HEK293 (cell line): ENCODE measurements around the gene GSTM1.

Experiments used
- CTCF ChIA-PET: fragments of 350-600 bp; formaldehyde crosslinking; extraction: SDS; loops from one replicate; lab custom pipeline; 2021; ENCODE audit warnings: antibody characterized with exemption; lab: Yijun Ruan, JAX
- POLR2A ChIA-PET: fragments of 300-600 bp; formaldehyde crosslinking; extraction: SDS; loops from one replicate; lab custom pipeline; 2020; ENCODE audit warnings: antibody characterized with exemption, inconsistent platforms; lab: Yijun Ruan, JAX
- H3K27ac ChIP-seq: fragments of 200-500 bp; sonication (Bioruptor generic); 2 replicates; pipeline ENCODE4 v1.5.1; 2014; ENCODE audit warnings: low read depth, low read length, control low read depth, inconsistent platforms; ENCODE audit errors: extremely low read depth
- H3K36me3 ChIP-seq, 2 experiments: fragments of 200-500 bp in 1 of 2; sonication (Bioruptor generic) in 1 of 2; 1 replicate in 1 of 2; 2 replicates in 1 of 2; pipeline ENCODE4 v1.5.1; 2014 to 2017; ENCODE audit warnings: inconsistent platforms in 2 of 2, low read length in 2 of 2; ENCODE audit not compliant: control insufficient read depth in 2 of 2, insufficient read depth in 1 of 2
- H3K4me1 ChIP-seq: fragments of 200-500 bp; sonication (Bioruptor generic); 2 replicates; pipeline ENCODE4 v1.5.1; 2014; ENCODE audit warnings: mild to moderate bottlenecking, low read length, inconsistent platforms; ENCODE audit not compliant: control insufficient read depth, insufficient read depth
- H3K4me3 ChIP-seq: 2 replicates; pipeline ENCODE4 v1.5.1; 2011; ENCODE audit warnings: low read depth, mild to moderate bottlenecking, control low read depth, low read length, moderate library complexity
- H3K9me3 ChIP-seq: fragments of 200-500 bp; sonication (Bioruptor generic); 2 replicates; pipeline ENCODE4 v1.5.1; 2014; ENCODE audit warnings: low read depth, low read length, inconsistent platforms; ENCODE audit not compliant: control insufficient read depth, insufficient read depth
- BCL11A ChIP-seq: fragments of 450-650 bp; formaldehyde crosslinking; IDR thresholded peaks from 2 replicates; pipeline ENCODE4 v1.5.1; 2016; ENCODE audit warnings: low read depth, missing biosample characterization, missing genetic modification characterization
- CTCF ChIP-seq: fragments of 450-650 bp; formaldehyde crosslinking; IDR thresholded peaks from 2 replicates; pipeline ENCODE4 v1.5.1; 2016; ENCODE audit warnings: missing biosample characterization, missing genetic modification characterization
- GFI1B ChIP-seq: fragments of 450-650 bp; formaldehyde crosslinking; IDR thresholded peaks from 2 replicates; pipeline ENCODE4 v1.5.1; 2016; ENCODE audit warnings: missing biosample characterization, missing genetic modification characterization
- PATZ1 ChIP-seq: fragments of 450-650 bp; formaldehyde crosslinking; IDR thresholded peaks from 2 replicates; pipeline ENCODE4 v1.5.1; 2016; ENCODE audit warnings: missing biosample characterization, missing genetic modification characterization
- PRDM6 ChIP-seq: fragments of 450-650 bp; formaldehyde crosslinking; IDR thresholded peaks from 2 replicates; pipeline ENCODE4 v1.5.1; 2017; ENCODE audit warnings: missing biosample characterization, missing genetic modification characterization
- REST ChIP-seq: fragments of 450-650 bp; formaldehyde crosslinking; IDR thresholded peaks from 2 replicates; pipeline ENCODE4 v1.5.1; 2016; ENCODE audit warnings: missing biosample characterization, missing genetic modification characterization
- ZFP37 ChIP-seq: fragments of 450-650 bp; formaldehyde crosslinking; IDR thresholded peaks from 2 replicates; pipeline ENCODE4 v1.5.1; 2016; ENCODE audit warnings: missing biosample characterization, missing genetic modification characterization
- ZFP69B ChIP-seq: fragments of 450-650 bp; formaldehyde crosslinking; IDR thresholded peaks from 2 replicates; pipeline ENCODE4 v1.5.1; 2016; ENCODE audit warnings: missing biosample characterization, missing genetic modification characterization
- ZNF18 ChIP-seq: fragments of 450-650 bp; formaldehyde crosslinking; IDR thresholded peaks from 2 replicates; pipeline ENCODE4 v1.5.1; 2016; ENCODE audit warnings: missing biosample characterization, missing genetic modification characterization
- ZNF214 ChIP-seq: fragments of 450-650 bp; formaldehyde crosslinking; IDR thresholded peaks from 2 replicates; pipeline ENCODE4 v1.5.1; 2017; ENCODE audit warnings: missing biosample characterization, mild to moderate bottlenecking, missing genetic modification characterization, borderline replicate concordance
- ZNF239 ChIP-seq: fragments of 450-650 bp; formaldehyde crosslinking; IDR thresholded peaks from 2 replicates; pipeline ENCODE4 v1.5.1; 2016; ENCODE audit warnings: missing biosample characterization, missing genetic modification characterization
- ZNF37A ChIP-seq: fragments of 450-650 bp; IDR thresholded peaks from 2 replicates; pipeline ENCODE4 v1.5.1; 2018; ENCODE audit warnings: missing biosample characterization, missing genetic modification characterization
- ZNF548 ChIP-seq: fragments of 450-650 bp; formaldehyde crosslinking; IDR thresholded peaks from 2 replicates; pipeline ENCODE4 v1.5.1; 2016; ENCODE audit warnings: missing biosample characterization, missing genetic modification characterization
- ZNF571 ChIP-seq: fragments of 450-650 bp; formaldehyde crosslinking; IDR thresholded peaks from 2 replicates; pipeline ENCODE4 v1.5.0; 2017; ENCODE audit warnings: missing biosample characterization, missing genetic modification characterization
- ZNF623 ChIP-seq: fragments of 450-650 bp; formaldehyde crosslinking; IDR thresholded peaks from 2 replicates; pipeline ENCODE4 v1.5.1; 2016; ENCODE audit warnings: missing biosample characterization, missing genetic modification characterization
- ZNF626 ChIP-seq: fragments of 450-650 bp; sonication (Bioruptor Pico); formaldehyde crosslinking; IDR thresholded peaks from 2 replicates; pipeline ENCODE4 v1.5.1; 2018; ENCODE audit warnings: missing biosample characterization, missing genetic modification characterization, inconsistent platforms
- ZNF654 ChIP-seq: fragments of 450-650 bp; formaldehyde crosslinking; IDR thresholded peaks from 2 replicates; pipeline ENCODE4 v1.5.1; 2016; ENCODE audit warnings: low read depth, missing biosample characterization, missing genetic modification characterization
- ZNF677 ChIP-seq: fragments of 450-650 bp; IDR thresholded peaks from 2 replicates; pipeline ENCODE4 v1.5.0; 2018; ENCODE audit warnings: missing biosample characterization, mild to moderate bottlenecking, missing genetic modification characterization, moderate library complexity
- ZNF777 ChIP-seq: fragments of 450-650 bp; formaldehyde crosslinking; IDR thresholded peaks from 2 replicates; pipeline ENCODE4 v1.5.1; 2017; ENCODE audit warnings: missing biosample characterization, missing genetic modification characterization, borderline replicate concordance
- ZSCAN23 ChIP-seq: fragments of 450-650 bp; formaldehyde crosslinking; IDR thresholded peaks from 2 replicates; pipeline ENCODE4 v1.5.1; 2016; ENCODE audit warnings: missing biosample characterization, missing genetic modification characterization

The GSTM1 gene

GRCh38 chr1:109717729-109718128 lies 30.1 kb downstream of the GSTM1 start:
- POLR2A ChIA-PET, result no interaction called here
- Histone ChIP-seq H3K36me3 (no peaks in the 10 kb centered on the region), H3K27ac (no peak overlapping the region), H3K9me3 (no peaks in the 10 kb centered on the region), H3K4me1 (no peaks in the 10 kb centered on the region), H3K4me3 (no peak overlapping the region)
- CTCF ChIA-PET, result interaction anchor here (1.5 to 2.3 kb wide), 2 partner anchors 56 to 78 kb away, joined by 11 to 12 read pairs; no protein-coding TSS in a partner anchor
- TF ChIP-seq ZFP69B (tag by site-specific recombination) (no peak), PATZ1 (no peak), ZNF37A (tag by site-specific recombination) (no peak), PRDM6 (tag by site-specific recombination) (no peak), ZNF571 (tag by site-specific recombination) (no peak), ZFP37 (tag by site-specific recombination) (no peak)

- ChIA-PET CTCF (interaction anchor here (1.5 to 2.3 kb wide), 2 partner anchors 55 to 78 kb away, joined by 11 to 12 read pairs; no protein-coding TSS in a partner anchor), POLR2A (no interaction called here)
- Histone ChIP-seq H3K27ac (no peak overlapping the region), H3K36me3 (no peaks in the 10 kb centered on the region), H3K9me3 (no peaks in the 10 kb centered on the region), H3K4me1 (no peaks in the 10 kb centered on the region), H3K4me3 (no peak overlapping the region)
- TF ChIP-seq ZNF777, result no peak
- TF ChIP-seq CTCF (tag by site-specific recombination), result peak; percentile 32
These were observed 30.9 kb downstream of the GSTM1 start for GRCh38 chr1:109718495-109718894.

- ChIA-PET POLR2A (no interaction called here), CTCF (interaction anchor here (0.7 to 2.0 kb wide), 3 partner anchors 54 to 182 kb away, joined by 3 to 4 read pairs (median 4); no protein-coding TSS in a partner anchor)
- no peaks in the 10 kb centered on the region for H3K9me3 ChIP-seq
- no peak overlapping the region for H3K27ac ChIP-seq
- H3K4me3 ChIP-seq, result no peak overlapping the region
- no peaks in the 10 kb centered on the region for H3K4me1 ChIP-seq
- H3K36me3 ChIP-seq, result no peaks in the 10 kb centered on the region
- TF ChIP-seq REST (tag by site-specific recombination) (no peak), ZNF214 (tag by site-specific recombination) (no peak), ZNF626 (tag by site-specific recombination) (no peak), ZSCAN23 (tag by site-specific recombination) (no peak), ZNF18 (tag by site-specific recombination) (no peak), ZNF571 (tag by site-specific recombination) (no peak), ZNF548 (no peak), BCL11A (no peak), ZNF654 (tag by site-specific recombination) (no peak), ZNF623 (no peak), ZNF239 (tag by site-specific recombination) (no peak), ZNF677 (no peak), GFI1B (tag by site-specific recombination) (no peak)
These were observed 31.8 kb downstream of the GSTM1 start for GRCh38 chr1:109719337-109719837.
